K562 (cell line): ENCODE data around the gene NRIP2. TPM values are rescaled to one million over a fixed set of nuclear protein-coding genes. Genes with fewer than 3 reads are reported as not detected.

Source experiments
- ATAC-seq: fragments of 200-7000 bp; cut with Tn5 transposase; 3 replicates; pipeline ENCODE4 v1.9.1; 2020; ENCODE audit warnings: moderate library complexity
- BruUV-seq: library from RNA; stranded (reverse); fragments of 400-500 nt; replicated peaks from 2 replicates; lab custom pipeline; 2021; lab: Mats Ljungman, UMichigan
- CTCF ChIA-PET: fragments of 300-600 bp; formaldehyde crosslinking; extraction: SDS; loops from one replicate; lab custom pipeline; 2021; ENCODE audit warnings: low intra/inter-chr PET ratio; lab: Yijun Ruan, JAX
- POLR2A ChIA-PET: fragments of 300-600, 350-650 bp; sonication (Branson Sonifier 250); formaldehyde crosslinking; extraction: SDS; loops from one replicate; lab custom pipeline; 2021; ENCODE audit warnings: antibody characterized with exemption, inconsistent platforms; lab: Yijun Ruan, JAX
- DNase-seq, 4 experiments: peaks; one replicate each; pipeline versions ENCODE4 v3.0.0 to v3.0.0-alpha.2; 2011 to 2018; ENCODE audit warnings: low spot score in 3 of 4, mixed read lengths in 3 of 4; ENCODE audit errors: extremely low read depth in 1 of 4
- FAIRE-seq: peaks from 2 replicates; lab custom pipeline; 2011; peaks lifted over from hg19 to GRCh38; lab: Jason Lieb, UNC
- H2AFZ ChIP-seq: 2 replicates; pipeline ENCODE4 v1.6.0; 2011; ENCODE audit warnings: low read depth, low read length, control low read depth, inconsistent platforms
- H3K27ac ChIP-seq: fragments of 200-600 bp; 3 replicates; pipeline ENCODE4 v1.8.0; 2011; ENCODE audit warnings: low read depth, mild to moderate bottlenecking, control low read depth, inconsistent platforms, low read length, moderate library complexity, mixed read lengths; ENCODE audit errors: extremely low read depth
- H3K27me3 ChIP-seq, 2 experiments: fragments of 300-600 bp in 1 of 2; 2 replicates in 1 of 2; 3 replicates in 1 of 2; pipeline versions ENCODE4 v1.6.0 to v1.8.0; 2011; ENCODE audit warnings: inconsistent platforms in 2 of 2, low read length in 2 of 2, mild to moderate bottlenecking in 1 of 2, mixed read lengths in 1 of 2, moderate library complexity in 1 of 2; ENCODE audit not compliant: control insufficient read depth in 2 of 2, insufficient read depth in 2 of 2
- H3K36me3 ChIP-seq: fragments of 300-600 bp; 3 replicates; pipeline ENCODE4 v1.8.0; 2011; ENCODE audit warnings: mild to moderate bottlenecking, low read length, inconsistent platforms; ENCODE audit not compliant: control insufficient read depth, insufficient read depth
- H3K4me1 ChIP-seq, 2 experiments: fragments of 200-600 bp in 1 of 2; replicated peaks in 1 of 2; 2 replicates in 1 of 2; 3 replicates in 1 of 2; pipeline versions ENCODE4 v1.5.1 to v1.8.0; 2011; ENCODE audit warnings: inconsistent platforms in 2 of 2, low read length in 2 of 2, mild to moderate bottlenecking in 1 of 2, mixed read lengths in 1 of 2, moderate library complexity in 1 of 2; ENCODE audit not compliant: control insufficient read depth in 2 of 2, insufficient read depth in 2 of 2
- H3K4me2 ChIP-seq: 2 replicates; pipeline ENCODE4 v1.6.1; 2011; ENCODE audit warnings: low read length, control low read depth, inconsistent platforms, mixed read lengths; ENCODE audit not compliant: insufficient read depth
- H3K4me3 ChIP-seq: fragments of 200-600 bp; sonication (generic), shearing (Covaris generic); 2 replicates; pipeline ENCODE4 v1.5.1; 2016; ENCODE audit warnings: control low read depth, inconsistent platforms
- H3K79me2 ChIP-seq: fragments of 200-600 bp; 3 replicates; pipeline ENCODE4 v1.8.0; 2011; ENCODE audit warnings: low read length, inconsistent platforms; ENCODE audit not compliant: control insufficient read depth, insufficient read depth
- H3K9ac ChIP-seq, 2 experiments: 2 replicates each; pipeline versions ENCODE4 v1.6.0 to v1.6.1; 2011; ENCODE audit warnings: low read depth in 2 of 2, low read length in 2 of 2, control low read depth in 1 of 2, inconsistent platforms in 1 of 2, mild to moderate bottlenecking in 1 of 2, mixed read lengths in 1 of 2; ENCODE audit not compliant: insufficient read depth in 1 of 2
- H3K9me1 ChIP-seq: one replicate; pipeline ENCODE4 v1.6.0; 2011; ENCODE audit warnings: inconsistent platforms, mild to moderate bottlenecking, low read length, moderate library complexity; ENCODE audit not compliant: control insufficient read depth, insufficient read depth
- H3K9me3 ChIP-seq: replicated peaks from 2 replicates; pipeline ENCODE4 v1.5.1; 2011; ENCODE audit warnings: low read depth, low read length, inconsistent platforms; ENCODE audit not compliant: control insufficient read depth, insufficient read depth
- H4K20me1 ChIP-seq: replicated peaks from 2 replicates; pipeline ENCODE4 v1.6.1; 2011; ENCODE audit warnings: low read length, inconsistent platforms, mixed read lengths; ENCODE audit not compliant: control insufficient read depth, insufficient read depth
- CTCF ChIP-seq, 3 experiments: IDR thresholded peaks in 2 of 3; conservative IDR thresholded peaks in 1 of 3; 2 replicates each; pipeline ENCODE4 v1.5.1; 2011 to 2012; ENCODE audit warnings: low read length in 3 of 3, mild to moderate bottlenecking in 3 of 3, control low read depth in 2 of 3, improper control_type of control experiment in 1 of 3, inconsistent platforms in 1 of 3, low read depth in 1 of 3, mixed read lengths in 1 of 3, moderate library complexity in 1 of 3; ENCODE audit not compliant: insufficient read depth in 2 of 3
- HMBOX1 ChIP-seq: sonication (generic); IDR thresholded peaks from 2 replicates; pipeline ENCODE4 v1.6.1; 2016
- HOXB6 ChIP-seq: fragments of 250-450 bp; sonication (Bioruptor Pico); IDR thresholded peaks from 2 replicates; pipeline ENCODE4 v1.5.1; 2022; ENCODE audit warnings: mild to moderate bottlenecking, borderline replicate concordance
- NR0B1 ChIP-seq: fragments of 450-650 bp; IDR thresholded peaks from one replicate; pipeline ENCODE4 v1.6.1; 2018; ENCODE audit warnings: mild to moderate bottlenecking, moderate library complexity; ENCODE audit not compliant: partially characterized antibody
- ZNF318 ChIP-seq, 2 experiments: fragments of 450-650 bp; IDR thresholded peaks; 2 replicates each; pipeline ENCODE4 v1.6.1; 2016; ENCODE audit warnings: mild to moderate bottlenecking in 2 of 2, borderline replicate concordance in 1 of 2, low read depth in 1 of 2, moderate library complexity in 1 of 2
- ZNF668 ChIP-seq: fragments of 250-450 bp; sonication (Bioruptor Pico); IDR thresholded peaks from 2 replicates; pipeline ENCODE4 v1.8.0; 2022; ENCODE audit warnings: mild to moderate bottlenecking, inconsistent platforms
- WGBS: fragments of 100-300 bp; shearing (Covaris generic); methylation state at CpG from one replicate; pipeline ENCODE4 v1.1.6; 2016; ENCODE audit warnings: low coverage, mixed read lengths; ENCODE audit not compliant: insufficient coverage; ENCODE audit errors: missing lambda C conversion rate; 5-methylcytosine and 5-hydroxymethylcytosine counted together
- in situ Hi-C: fragments of 300-500 bp; cut with MboI; formaldehyde crosslinking; loops from 4 replicates; pipeline ENCODE4 v1.15.0; 2018; ENCODE audit warnings: inconsistent platforms, mixed read lengths
- intact Hi-C: fragments of 100-400 bp; cut with micrococcal nuclease; formaldehyde crosslinking; loops from 2 replicates; pipeline ENCODE4 v1.14.2; 2022
- polyA plus RNA-seq, 8 experiments: library from polyadenylated mRNA; depleted of rRNA in 4 of 8; stranded (reverse) in 5 of 8; unstranded in 3 of 8; fragments of >200 nt; fragmentation: Nextera tagmentation in 2 of 8; fragmentation: Illumina TruSeq in 1 of 8; extraction: Ambion mirVana in 2 of 8; extraction: Trizol in 1 of 8; gene quantifications; 2 replicates each; pipeline versions ENCODE4 v1.2.1 to v1.2.3, GENCODE V29; 2011 to 2014; ENCODE audit warnings: inconsistent platforms in 1 of 8, missing spikeins in 1 of 8
- total RNA-seq, 7 experiments: library from RNA; depleted of rRNA in 6 of 7; stranded (reverse); fragments of >200 nt in 6 of 7; fragmentation: Illumina TruSeq in 2 of 7; extraction: Trizol in 2 of 7; gene quantifications; 2 replicates each; pipeline versions ENCODE4 v1.2.1 to v1.2.3, GENCODE V29; 2011 to 2021; ENCODE audit warnings: low replicate concordance in 1 of 7

The NRIP2 gene
- total and polyA plus RNA-seq, 9 of the 15 experiments (the other 6 are each of a cell fraction or from before 2014, with no cell fraction given): 0.07 to 0.10 TPM; not detected in 7

GRCh38 chr12:2842948-2843347 is 8.1 kb upstream of the NRIP2 start (continued):
- no peak for TF ChIP-seq CTCF (IDR thresholded peaks at IDR 0.05 in 2 of 3, conservative IDR thresholded peaks at IDR 0.05 in 1 of 3; ENCODE audit: insufficient read depth in 2 of 3, low read depth in 1 of 3, low read length in 3 of 3)
- TF ChIP-seq, all 486 proteins: peak for 0

- ChIA-PET POLR2A (no interaction called here), CTCF (no interaction called here)
- FAIRE-seq (no peak), ATAC-seq (no peak), DNase-seq (peak in 1 of 4 experiments; percentile 9)
- Histone ChIP-seq H3K27ac (no peak overlapping the region), H3K4me1 (peaks cover 5 to 6% of the 10 kb centered on the region in 2 experiments; a peak in 4 of 5 replicates), H3K4me3 (no peak overlapping the region), H3K9ac (no peak overlapping the region), H2AFZ (no peak overlapping the region), H4K20me1 (no peaks in the 10 kb centered on the region), H3K9me1 (no peaks in the 10 kb centered on the region), H3K4me2 (no peak overlapping the region), H3K79me2 (no peaks in the 10 kb centered on the region), H3K9me3 (no peaks in the 10 kb centered on the region), H3K27me3 (no peaks in the 10 kb centered on the region), H3K36me3 (no peaks in the 10 kb centered on the region)
- BruUV-seq: no TSS peak
- WGBS: 61% methylated on average over 9 of the region's 9 CpGs
- in situ Hi-C loops: loop anchor here (5.0 kb wide), 1 partner anchor 196 kb away; no protein-coding TSS in a partner anchor
- intact Hi-C loops: no loop called here
- TF ChIP-seq ZNF318 (IDR thresholded peaks at IDR 0.05; ENCODE audit: borderline replicate concordance in 1 of 2, low read depth in 1 of 2) (no peak), ZNF668 (CRISPR knock-in tag) (no peak), HMBOX1 (0 out of 2 replicates have a peak, but pooled peaks have one; percentile 17), HOXB6 (CRISPR knock-in tag) (no peak), NR0B1 (no peak)
Measured at GRCh38 chr12:2841056-2841650, 6.3 kb upstream of the NRIP2 start.
